Esophagus squamous epithelium (tissue), 5 donors: ENCODE results near the gene IPMK. TPM values are rescaled to one million over a fixed set of nuclear protein-coding genes. Genes with fewer than 3 reads are reported as not detected.

Experiments
- DNase-seq: peaks from one replicate; lab custom pipeline; 2025; lab: John Stamatoyannopoulos, UW
- H3K27ac ChIP-seq, 4 donors: fragments of 200-600 bp; sonication (generic); one replicate each; pipeline ENCODE4 v1.5.1; 2016 to 2019; ENCODE audit warnings: mild to moderate bottlenecking in 1 of 4
- H3K27me3 ChIP-seq, 4 donors: fragments of 200-600 bp; sonication (generic); 1 replicate in 3 of 4; 2 replicates in 1 of 4; pipeline versions ENCODE4 v1.5.1 to v1.6.0; 2017 to 2021; ENCODE audit warnings: antibody characterized with exemption in 1 of 4
- H3K36me3 ChIP-seq, 3 donors: fragments of 200-600 bp; sonication (generic); one replicate each; pipeline ENCODE4 v1.5.1; 2016 to 2019
- H3K4me1 ChIP-seq, 3 donors: fragments of 200-600 bp; sonication (generic); one replicate each; pipeline ENCODE4 v1.5.1; 2017 to 2019
- H3K4me3 ChIP-seq, 4 donors: fragments of 200-600 bp; sonication (generic); 1 replicate in 3 of 4; 2 replicates in 1 of 4; pipeline ENCODE4 v1.5.1; 2016 to 2019; ENCODE audit warnings: mild to moderate bottlenecking in 2 of 4, moderate library complexity in 1 of 4
- H3K9me3 ChIP-seq, 3 donors: fragments of 200-600 bp; sonication (generic); one replicate each; pipeline ENCODE4 v1.5.1; 2016 to 2019
- CTCF ChIP-seq, 6 experiments: fragments of 450-650 bp in 4 of 6; fragments of 200-600 bp in 2 of 6; sonication (generic) in 2 of 6; IDR thresholded peaks; one replicate each; pipeline ENCODE4 v1.5.1; 2016 to 2019; ENCODE audit warnings: antibody characterized with exemption in 6 of 6, mild to moderate bottlenecking in 4 of 6, moderate library complexity in 4 of 6
- POLR2A ChIP-seq, 4 donors: fragments of 450-650 bp; IDR thresholded peaks; one replicate each; pipeline ENCODE4 v1.6.1; 2017; ENCODE audit warnings: antibody characterized with exemption in 4 of 4, mild to moderate bottlenecking in 4 of 4, moderate library complexity in 3 of 4
- WGBS, 2 donors: methylation state at CpG; one replicate each; pipeline ENCODE4 v1.1.5; 2018; 5-methylcytosine and 5-hydroxymethylcytosine counted together
- intact Hi-C: fragments of 100-400 bp; cut with DNase I; formaldehyde crosslinking; loops from one replicate; pipeline ENCODE4 v1.15.0; 2022
- total RNA-seq, 4 donors: library from RNA; depleted of rRNA; stranded (reverse); fragments of >200 nt; gene quantifications; one replicate each; pipeline ENCODE4 v1.1.0, GENCODE V29; 2016
- donor health status: DM: yes; HTN: yes; CAD: no.

The IPMK gene
- total RNA-seq, 4 donors from 2014 or later = 5.8 to 12.6 (median 8.8) TPM

- intact Hi-C loops = loop anchor here (5.0 kb wide), 1 partner anchor 116 kb away; no protein-coding TSS in a partner anchor
- no peak for DNase-seq
- no peak overlapping the region for H3K27ac ChIP-seq
Measured at GRCh38 chr10:58175990-58176900, 91.4 kb downstream of the IPMK start.

GRCh38 chr10:58174831-58175230, 92.9 kb downstream of the IPMK start:
- DNase-seq = no peak
- H3K4me3 ChIP-seq = no peak overlapping the region
- no peak for TF ChIP-seq POLR2A (IDR thresholded peaks at IDR 0.05)
- no peak for TF ChIP-seq CTCF (IDR thresholded peaks at IDR 0.05)
- H3K27me3 ChIP-seq = no peaks in the 10 kb centered on the region
- WGBS, 2 donors = 79 to 83% methylated on average over 5 of the region's 5 CpGs
- peaks cover 0 to 24% (median 0%) of the 10 kb centered on the region in 3 donors for H3K4me1 ChIP-seq
- no peaks in the 10 kb centered on the region for H3K9me3 ChIP-seq
- H3K36me3 ChIP-seq = no peaks in the 10 kb centered on the region
- no peak overlapping the region for H3K27ac ChIP-seq
- intact Hi-C loops = loop anchor here (5.0 kb wide), 1 partner anchor 117 kb away; no protein-coding TSS in a partner anchor

More at GRCh38 chr10:58175990-58176900, 91.4 kb downstream of the IPMK start:
- no peaks in the 10 kb centered on the region for H3K36me3 ChIP-seq
- no peak overlapping the region for H3K4me3 ChIP-seq
- 7 to 17% methylated on average over 2 of the region's 2 CpGs for WGBS, 2 donors
- H3K27me3 ChIP-seq = no peaks in the 10 kb centered on the region
- peaks cover 0 to 35% (median 0%) of the 10 kb centered on the region in 3 donors for H3K4me1 ChIP-seq
- no peaks in the 10 kb centered on the region for H3K9me3 ChIP-seq
- TF ChIP-seq POLR2A (IDR thresholded peaks at IDR 0.05) (no peak), CTCF (IDR thresholded peaks at IDR 0.05) (no peak)

- peaks cover 0 to 10% (median 0%) of the 10 kb centered on the region in 3 donors for H3K4me1 ChIP-seq
- H3K27ac ChIP-seq = no peak overlapping the region
- H3K36me3 ChIP-seq = no peaks in the 10 kb centered on the region
- no peak for TF ChIP-seq CTCF (IDR thresholded peaks at IDR 0.05)
- no peak for TF ChIP-seq POLR2A (IDR thresholded peaks at IDR 0.05)
- WGBS, 2 donors = 45 to 54% methylated on average over 2 of the region's 2 CpGs
- DNase-seq = no peak
- intact Hi-C loops = no loop called here
- H3K27me3 ChIP-seq = no peaks in the 10 kb centered on the region
- H3K9me3 ChIP-seq = no peaks in the 10 kb centered on the region
- H3K4me3 ChIP-seq = no peak overlapping the region
Measured at GRCh38 chr10:58173391-58173790, 94.3 kb downstream of the IPMK start.

- H3K4me3 ChIP-seq = no peak overlapping the region
- no peaks in the 10 kb centered on the region for H3K9me3 ChIP-seq
- no peak overlapping the region for H3K27ac ChIP-seq
- DNase-seq = no peak
- intact Hi-C loops = no loop called here
- WGBS, 2 donors = 92 to 93% methylated on average over 1 of the region's 1 CpG
- H3K36me3 ChIP-seq = no peaks in the 10 kb centered on the region
- TF ChIP-seq CTCF (IDR thresholded peaks at IDR 0.05) = no peak
- no peak for TF ChIP-seq POLR2A (IDR thresholded peaks at IDR 0.05)
- H3K27me3 ChIP-seq = no peaks in the 10 kb centered on the region
- no peaks in the 10 kb centered on the region for H3K4me1 ChIP-seq
Measured at GRCh38 chr10:58171146-58171545, 96.5 kb downstream of the IPMK start.

- H3K27ac ChIP-seq = no peak overlapping the region
- WGBS, 2 donors = 83 to 95% methylated on average over 4 of the region's 4 CpGs
- TF ChIP-seq POLR2A (IDR thresholded peaks at IDR 0.05) (no peak), CTCF (IDR thresholded peaks at IDR 0.05) (no peak)
- H3K4me1 ChIP-seq = no peaks in the 10 kb centered on the region
- H3K9me3 ChIP-seq = no peaks in the 10 kb centered on the region
- DNase-seq = no peak
- H3K27me3 ChIP-seq = no peaks in the 10 kb centered on the region
- intact Hi-C loops = no loop called here
- H3K36me3 ChIP-seq = no peaks in the 10 kb centered on the region
- H3K4me3 ChIP-seq = no peak overlapping the region
Measured at GRCh38 chr10:58164517-58164916, 103.2 kb downstream of the IPMK start.
